ENCODE measurements around the gene HSPA1A. TPM values are rescaled to one million over a fixed set of nuclear protein-coding genes. Genes with fewer than 3 reads are reported as not detected.

Gene HSPA1A
- polyA plus RNA-seq, 1 experiment, result 46.6 TPM

- Histone ChIP-seq H3K27ac (ENCODE audit: low read depth, low read length) (peak overlapping the region; percentile 21), H3K9me3 (ENCODE audit: control insufficient read depth, insufficient read depth, low read length) (no peaks in the 10 kb centered on the region), H3K4me3 (ENCODE audit: low read depth, low read length) (no peak overlapping the region), H3K27me3 (ENCODE audit: control insufficient read depth, insufficient read depth, low read length) (no peaks in the 10 kb centered on the region)
- DNase-seq (ENCODE audit: low read depth, low spot score), result no peak
- POLR2A ChIA-PET, result interaction anchor here (0.8 to 1.3 kb wide), 2 partner anchors 25 to 50 kb away, joined by 3 to 9 read pairs; partner anchors contain the start of gene HSPA1B
- no peak for TF ChIP-seq CTCF (IDR thresholded peaks at IDR 0.05; ENCODE audit: low read depth, low read length)
- CTCF ChIA-PET, result interaction anchor here (1.0 to 4.2 kb wide), 2 partner anchors 14 to 29 kb away, joined by 3 to 24 read pairs; partner anchors contain the start of gene LSM2
Observed at GRCh38 chr6:31777667-31778050, 37.7 kb upstream of the HSPA1A start.

GRCh38 chr6:31778193-31778592 lies 37.1 kb upstream of the HSPA1A start:
- POLR2A ChIA-PET, result interaction anchor here (0.5 to 1.3 kb wide), 2 partner anchors 49 to 85 kb away, joined by 3 to 9 read pairs; partner anchors contain the start of gene HSPA1B
- Histone ChIP-seq H3K27ac (ENCODE audit: low read depth, low read length) (peak overlapping the region; percentile 21), H3K4me3 (ENCODE audit: low read depth, low read length) (no peak overlapping the region), H3K27me3 (ENCODE audit: control insufficient read depth, insufficient read depth, low read length) (no peaks in the 10 kb centered on the region), H3K9me3 (ENCODE audit: control insufficient read depth, insufficient read depth, low read length) (no peaks in the 10 kb centered on the region)
- CTCF ChIA-PET, result interaction anchor here (1.0 to 4.2 kb wide), 3 partner anchors 8 to 29 kb away, joined by 3 to 24 read pairs (median 3); partner anchors contain the start of gene LSM2
- no peak for DNase-seq (ENCODE audit: low read depth, low spot score)
- TF ChIP-seq CTCF (IDR thresholded peaks at IDR 0.05; ENCODE audit: low read depth, low read length), result no peak

- Histone ChIP-seq H3K27ac (ENCODE audit: low read depth, low read length) (no peak overlapping the region), H3K27me3 (ENCODE audit: control insufficient read depth, insufficient read depth, low read length) (no peaks in the 10 kb centered on the region), H3K9me3 (ENCODE audit: control insufficient read depth, insufficient read depth, low read length) (no peaks in the 10 kb centered on the region), H3K4me3 (ENCODE audit: low read depth, low read length) (no peak overlapping the region)
- no peak for DNase-seq (ENCODE audit: low read depth, low spot score)
- no peak for TF ChIP-seq CTCF (IDR thresholded peaks at IDR 0.05; ENCODE audit: low read depth, low read length)
- CTCF ChIA-PET, result interaction anchor here (1.1 to 4.2 kb wide), 2 partner anchors 9 to 12 kb away, joined by 3 to 24 read pairs; no protein-coding TSS in a partner anchor
- POLR2A ChIA-PET, result interaction anchor here (0.6 to 0.7 kb wide), 2 partner anchors 120 to 1182 kb away, joined by 3 to 4 read pairs; no protein-coding TSS in a partner anchor
Observed at GRCh38 chr6:31778999-31779885, 36.1 kb upstream of the HSPA1A start.

- POLR2A ChIA-PET, result no interaction called here
- DNase-seq (ENCODE audit: low read depth, low spot score), result no peak
- CTCF ChIA-PET, result interaction anchor here (4.2 kb wide), 1 partner anchor 11 kb away, joined by 24 read pairs; no protein-coding TSS in a partner anchor
- H3K4me3 ChIP-seq (ENCODE audit: low read depth, low read length), result no peak overlapping the region
- H3K9me3 ChIP-seq (ENCODE audit: control insufficient read depth, insufficient read depth, low read length), result no peaks in the 10 kb centered on the region
- H3K27ac ChIP-seq (ENCODE audit: low read depth, low read length), result no peak overlapping the region
- no peaks in the 10 kb centered on the region for H3K27me3 ChIP-seq (ENCODE audit: control insufficient read depth, insufficient read depth, low read length)
- no peak for TF ChIP-seq CTCF (IDR thresholded peaks at IDR 0.05; ENCODE audit: low read depth, low read length)
Observed at GRCh38 chr6:31779908-31780307, 35.4 kb upstream of the HSPA1A start.

Data from AG04450 (cell line).